Right cardiac atrium (tissue), 5 donors: ENCODE results near the gene LRP1B. TPM values are rescaled to one million over a fixed set of nuclear protein-coding genes. Genes with fewer than 3 reads are reported as not detected.

Source experiments
- ATAC-seq, 2 donors: fragments of 200-7000 bp; cut with Tn5 transposase; one replicate each; pipeline versions ENCODE4 v1.8.0 to v1.9.1; 2020; ENCODE audit warnings: moderate library complexity in 2 of 2, mild to moderate bottlenecking in 1 of 2
- DNase-seq, 3 donors: peaks; one replicate each; pipeline ENCODE4 v3.0.0-alpha.2; 2020
- H3K27ac ChIP-seq: one replicate; pipeline ENCODE4 v1.5.1; 2013; ENCODE audit warnings: mild to moderate bottlenecking, low read length, control low read depth, moderate library complexity
- H3K27me3 ChIP-seq: one replicate; pipeline ENCODE4 v1.6.1; 2013; ENCODE audit not compliant: control insufficient read depth, insufficient read depth
- H3K4me1 ChIP-seq: one replicate; pipeline ENCODE4 v1.6.1; 2013; ENCODE audit warnings: low read length; ENCODE audit not compliant: control insufficient read depth, insufficient read depth
- H3K4me3 ChIP-seq: one replicate; pipeline ENCODE4 v1.5.1; 2013; ENCODE audit warnings: low read length, control low read depth
- H3K9me3 ChIP-seq: one replicate; pipeline ENCODE4 v1.6.1; 2013; ENCODE audit warnings: low read length; ENCODE audit not compliant: control insufficient read depth
- WGBS: extraction: QIAGEN DNeasy Blood & Tissue Kit; methylation state at CpG from one replicate; pipeline ENCODE4 v1.1.7; 2013; 5-methylcytosine and 5-hydroxymethylcytosine counted together
- intact Hi-C, 4 donors: fragments of 100-400 bp; cut with DNase I; formaldehyde crosslinking; loops; one replicate each; pipeline versions ENCODE4 v1.11.0 to v1.14.0; 2022 to 2023
- polyA plus RNA-seq: library from polyadenylated mRNA; stranded (reverse); fragments of 200-250 nt; gene quantifications from one replicate; pipeline ENCODE4 v1.2.3, GENCODE V29; 2013
- total RNA-seq, 4 donors: library from RNA; stranded (reverse); fragmentation: NEBNext Ultra II Directional; extraction: Animal tissue kit (Norgen Biotek cat#: 25700); gene quantifications; one replicate each; pipeline ENCODE4 v1.2.1, GENCODE V29; 2021
- donor health status: healthy with polysubstance abuse.
- donor health status: DM: no; HTN: yes; CAD: no.
- donor health status: DM: no; HTN: no; CAD: no.
- donor health status: DM: no; HTN: yes; CAD: no; lungs with severe emphysema.
- donor health status: DM: yes; HTN: yes; CAD: no.

The LRP1B gene
- total and polyA plus RNA-seq, 5 donors, result 0.21 to 1.8 (median 0.34) TPM

DNA sequence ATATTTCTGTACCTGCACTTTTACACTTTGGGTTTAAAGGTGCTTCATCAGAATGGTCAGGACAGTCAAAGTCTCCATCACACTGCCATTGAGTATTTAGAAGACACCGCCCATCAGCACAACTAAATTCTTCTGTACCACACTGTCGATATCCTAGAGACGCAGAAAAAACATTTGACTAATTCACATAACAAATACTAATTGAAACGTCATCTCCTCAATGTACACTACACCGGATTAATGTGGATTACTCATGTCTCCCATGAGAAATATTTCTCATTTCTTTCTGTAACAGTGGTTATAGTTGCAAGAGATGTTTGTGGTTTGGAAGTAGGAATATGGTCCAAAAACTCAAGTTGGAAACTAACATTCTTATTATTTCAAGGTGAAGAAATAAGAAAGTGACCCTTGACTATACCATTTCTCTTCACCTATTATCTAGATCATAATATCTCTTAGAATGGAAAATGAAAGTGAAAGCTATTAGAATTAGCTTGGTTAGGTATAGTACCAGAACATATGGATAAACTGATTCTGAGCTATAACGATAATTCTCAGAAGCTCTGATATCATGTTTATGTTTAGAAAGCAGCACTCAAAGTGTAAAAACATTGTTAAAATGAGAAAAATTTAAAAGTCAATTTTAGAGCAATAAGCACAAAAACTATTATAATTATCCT lies 1627.7 kb downstream of the LRP1B start:
- ATAC-seq (no peak), DNase-seq (no peak)
- H3K9me3 ChIP-seq, result no peaks in the 10 kb centered on the region
- no peak overlapping the region for H3K4me3 ChIP-seq
- H3K4me1 ChIP-seq, result no peaks in the 10 kb centered on the region
- no peaks in the 10 kb centered on the region for H3K27me3 ChIP-seq
- WGBS, result 69% methylated on average over 6 of the region's 6 CpGs
- intact Hi-C loops, result no loop called here
- no peak overlapping the region for H3K27ac ChIP-seq

DNA sequence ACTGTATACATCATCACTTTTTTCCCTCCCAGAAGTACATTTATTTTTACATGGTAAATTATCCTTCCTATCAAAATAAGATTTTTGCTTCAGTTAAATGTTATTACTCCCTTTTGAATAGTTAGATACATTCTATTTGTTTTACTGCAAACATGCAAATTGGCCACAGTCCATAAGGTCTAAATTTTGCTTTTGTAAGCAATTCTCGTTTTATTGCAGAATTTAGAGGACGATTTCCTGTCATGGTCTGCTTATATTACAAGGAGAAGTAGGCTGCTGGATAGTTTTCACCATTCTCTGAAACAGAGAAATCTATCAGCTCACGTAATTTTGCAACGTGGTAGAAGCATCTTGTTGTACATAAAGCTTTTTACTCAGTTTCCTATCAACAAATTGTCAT lies 1632.5 kb downstream of the LRP1B start:
- WGBS, result 41% methylated on average over 4 of the region's 4 CpGs
- no peak for ATAC-seq

DNA sequence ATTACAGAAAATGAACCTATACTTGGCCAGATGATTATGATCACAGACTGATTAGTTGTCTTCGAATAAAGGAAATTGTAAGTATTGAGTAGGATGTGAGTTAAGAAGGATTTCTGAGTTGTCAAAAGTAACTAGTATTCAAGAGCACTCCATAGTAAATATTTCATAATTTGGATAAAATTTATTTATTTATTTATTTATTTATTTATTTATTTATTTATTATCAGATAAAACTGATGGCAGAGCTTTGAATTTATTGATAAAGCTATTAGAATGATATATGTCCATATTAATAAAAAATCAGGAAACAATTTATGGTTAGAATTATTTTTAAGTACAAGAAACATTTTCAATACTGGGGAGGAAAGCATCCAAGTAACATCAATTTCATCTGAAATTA lies 1634.1 kb downstream of the LRP1B start:
- no peaks in the 10 kb centered on the region for H3K4me1 ChIP-seq
- intact Hi-C loops, result no loop called here
- H3K9me3 ChIP-seq, result no peaks in the 10 kb centered on the region
- no peak overlapping the region for H3K27ac ChIP-seq
- DNase-seq (no peak), ATAC-seq (no peak)
- WGBS, result 94% methylated on average over 1 of the region's 1 CpG
- H3K27me3 ChIP-seq, result no peaks in the 10 kb centered on the region
- H3K4me3 ChIP-seq, result no peak overlapping the region

More for the DNA sequence above, 1632.5 kb downstream of the LRP1B start:
- H3K27ac ChIP-seq, result no peak overlapping the region
- no peaks in the 10 kb centered on the region for H3K27me3 ChIP-seq
- no peak overlapping the region for H3K4me3 ChIP-seq
- intact Hi-C loops, result no loop called here
- DNase-seq, result no peak
- H3K4me1 ChIP-seq, result no peaks in the 10 kb centered on the region
- H3K9me3 ChIP-seq, result no peaks in the 10 kb centered on the region

DNA sequence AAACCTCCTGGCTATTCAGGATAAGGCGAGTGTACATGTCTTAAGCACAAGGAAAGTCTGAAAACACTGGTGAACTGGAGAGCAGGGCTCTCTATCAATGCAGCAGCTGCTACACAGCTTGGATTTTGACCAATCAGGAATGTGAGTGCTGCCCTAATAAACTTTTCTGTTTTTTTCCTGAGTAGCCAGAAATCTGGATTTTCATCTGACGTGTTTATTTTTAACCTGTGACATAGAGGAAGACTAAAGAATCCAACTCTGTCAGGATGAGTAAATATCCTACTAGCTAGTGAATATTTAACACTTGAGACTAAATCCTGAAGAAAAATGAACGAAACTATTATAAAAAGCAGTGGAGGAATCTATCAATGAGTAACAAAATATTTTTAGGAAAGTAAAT lies 1638.9 kb downstream of the LRP1B start:
- DNase-seq, result no peak
- intact Hi-C loops, result no loop called here
- WGBS, result 57% methylated on average over 3 of the region's 3 CpGs

DNA sequence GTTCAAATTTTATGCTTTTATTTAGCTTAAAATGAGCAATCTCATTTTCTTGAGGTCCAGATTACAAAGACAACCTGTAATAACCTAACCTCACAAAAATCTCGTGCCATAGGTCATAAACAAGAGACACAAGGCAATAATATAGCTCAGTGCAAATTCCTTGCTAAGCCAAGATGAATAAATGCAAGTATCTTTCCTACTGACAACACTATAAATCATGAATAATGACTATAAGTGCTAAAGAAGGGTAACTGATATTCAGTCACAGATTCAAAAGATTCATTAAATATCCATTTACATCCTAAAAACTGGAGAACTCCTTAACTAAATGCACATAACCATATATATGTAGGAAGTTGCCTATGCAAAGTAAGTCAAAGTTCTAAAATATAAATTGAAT lies 1641.6 kb downstream of the LRP1B start:
- Histone ChIP-seq H3K4me3 (no peak overlapping the region), H3K27me3 (no peaks in the 10 kb centered on the region), H3K27ac (no peak overlapping the region), H3K4me1 (no peaks in the 10 kb centered on the region), H3K9me3 (no peaks in the 10 kb centered on the region)
- no peak for DNase-seq
- ATAC-seq, result no peak
- WGBS, result 62% methylated on average over 1 of the region's 1 CpG
- intact Hi-C loops, result no loop called here

More for the DNA sequence above, 1638.9 kb downstream of the LRP1B start:
- Histone ChIP-seq H3K9me3 (no peaks in the 10 kb centered on the region), H3K27ac (no peak overlapping the region), H3K4me3 (no peak overlapping the region), H3K4me1 (no peaks in the 10 kb centered on the region), H3K27me3 (no peaks in the 10 kb centered on the region)
- no peak for ATAC-seq

DNA sequence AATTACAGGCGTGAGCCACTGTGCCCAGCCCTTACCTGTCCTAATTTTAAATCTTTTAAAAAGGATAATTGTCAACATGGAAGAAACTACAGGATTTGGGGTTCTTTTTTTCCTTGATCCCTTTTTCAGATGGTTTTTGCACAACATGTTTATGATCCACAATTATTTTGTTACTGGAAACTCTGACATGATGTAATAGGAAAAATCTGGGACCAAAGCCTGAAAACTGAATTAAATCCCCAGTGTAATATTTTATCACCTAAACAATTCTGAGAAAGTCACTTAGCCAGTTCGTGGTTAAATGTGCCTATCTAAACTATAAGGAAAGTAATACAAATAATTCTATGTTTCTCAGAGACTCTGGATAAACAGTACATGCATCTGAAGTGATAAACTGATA lies 1649.7 kb downstream of the LRP1B start:
- Histone ChIP-seq H3K4me3 (no peak overlapping the region), H3K4me1 (no peaks in the 10 kb centered on the region), H3K9me3 (no peaks in the 10 kb centered on the region), H3K27me3 (no peaks in the 10 kb centered on the region), H3K27ac (no peak overlapping the region)
- ATAC-seq (no peak), DNase-seq (no peak)
- intact Hi-C loops, result no loop called here
- 46% methylated on average over 2 of the region's 2 CpGs for WGBS

DNA sequence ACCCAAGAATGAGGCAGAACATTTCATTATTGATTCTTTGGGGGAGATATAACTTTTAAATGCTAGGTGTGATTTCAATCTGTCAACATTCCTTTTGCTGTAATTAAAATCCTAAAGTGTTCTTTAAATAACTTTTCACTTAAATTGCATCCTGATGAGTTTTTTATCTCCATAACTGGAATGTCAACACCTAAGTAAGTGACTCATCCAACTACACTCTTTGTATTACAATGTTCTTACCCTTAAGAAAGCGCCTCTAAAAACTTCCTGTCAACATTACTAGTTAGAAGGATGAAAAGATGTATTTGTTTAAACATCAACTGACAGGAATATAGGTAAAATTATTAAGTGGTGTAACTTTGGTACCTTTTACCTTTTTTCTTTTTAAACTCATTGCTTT lies 1657.0 kb downstream of the LRP1B start:
- WGBS, result 71% methylated on average over 1 of the region's 1 CpG
- Histone ChIP-seq H3K27ac (no peak overlapping the region), H3K9me3 (no peaks in the 10 kb centered on the region), H3K27me3 (no peaks in the 10 kb centered on the region), H3K4me3 (no peak overlapping the region), H3K4me1 (no peaks in the 10 kb centered on the region)
- DNase-seq (no peak), ATAC-seq (no peak)
- intact Hi-C loops, result no loop called here

DNA sequence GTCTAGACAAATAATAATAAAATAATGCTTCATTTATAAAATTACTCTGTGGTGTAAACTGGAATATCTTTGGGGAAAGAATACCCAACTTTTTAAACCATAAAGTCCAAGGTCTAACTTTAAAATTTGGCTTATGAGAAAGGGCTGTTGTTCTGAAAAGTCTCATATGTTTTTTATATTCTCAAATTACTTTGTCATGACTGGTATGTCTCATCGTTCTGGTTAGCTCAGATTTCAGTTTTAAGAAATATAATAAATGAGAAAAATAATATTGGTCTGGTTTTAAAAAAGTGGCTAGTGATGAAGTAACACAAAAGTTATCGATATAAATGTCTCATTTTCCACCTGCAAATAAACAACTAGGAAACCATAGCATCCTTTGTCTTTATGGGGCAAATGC lies 1658.1 kb downstream of the LRP1B start:
- DNase-seq, result no peak
- WGBS, result 65% methylated on average over 2 of the region's 2 CpGs
- no peaks in the 10 kb centered on the region for H3K4me1 ChIP-seq
- H3K9me3 ChIP-seq, result no peaks in the 10 kb centered on the region
- no peak overlapping the region for H3K4me3 ChIP-seq
- ATAC-seq, result no peak
- no peaks in the 10 kb centered on the region for H3K27me3 ChIP-seq
- intact Hi-C loops, result no loop called here
- H3K27ac ChIP-seq, result no peak overlapping the region

DNA sequence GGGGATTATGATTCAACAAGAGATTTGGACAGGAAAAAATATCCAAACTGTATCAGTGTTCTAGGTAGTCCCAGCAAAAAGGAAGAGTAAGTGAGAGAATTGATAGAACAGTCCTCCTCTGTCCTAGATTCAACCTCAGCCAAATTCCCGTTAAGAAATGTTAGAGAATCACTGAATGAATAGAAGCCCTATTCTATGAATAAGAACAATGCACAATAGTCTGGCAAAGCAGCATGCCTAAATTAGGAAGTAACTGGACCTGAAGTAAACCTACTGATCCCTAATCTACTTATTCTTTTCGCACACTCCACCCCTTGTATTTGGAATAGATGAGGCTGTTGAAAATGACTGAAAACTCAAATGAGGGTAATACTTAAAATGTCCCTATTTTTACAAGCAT lies 1665.5 kb downstream of the LRP1B start:
- WGBS, result 69% methylated on average over 2 of the region's 2 CpGs
- ATAC-seq, result no peak
- H3K27me3 ChIP-seq, result no peaks in the 10 kb centered on the region
- no peak overlapping the region for H3K27ac ChIP-seq
- intact Hi-C loops, result no loop called here
- DNase-seq, result no peak
- no peaks in the 10 kb centered on the region for H3K9me3 ChIP-seq
- no peaks in the 10 kb centered on the region for H3K4me1 ChIP-seq
- H3K4me3 ChIP-seq, result no peak overlapping the region

DNA sequence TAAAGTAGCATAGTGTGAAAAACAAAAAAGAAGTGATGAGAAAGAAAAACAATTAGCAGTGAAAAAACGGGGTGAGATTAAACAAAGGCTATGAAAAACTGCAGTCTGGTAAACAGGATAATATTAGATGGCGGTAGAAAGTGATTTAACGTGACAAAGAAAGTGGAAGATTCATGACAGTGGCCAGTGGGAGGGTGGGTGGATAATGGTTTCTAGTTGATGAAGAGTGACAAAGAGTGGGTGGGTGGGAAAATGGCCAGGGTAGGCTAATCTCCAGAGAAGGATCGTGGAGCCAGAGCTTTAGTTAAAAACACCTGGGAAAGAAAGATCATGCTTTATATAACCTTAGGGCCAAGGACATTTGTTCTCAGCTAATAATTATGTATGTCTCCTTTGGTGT lies 1667.8 kb downstream of the LRP1B start:
- ATAC-seq (no peak), DNase-seq (no peak)
- WGBS, result 72% methylated on average over 4 of the region's 4 CpGs
- Histone ChIP-seq H3K27ac (no peak overlapping the region), H3K4me1 (no peaks in the 10 kb centered on the region), H3K27me3 (no peaks in the 10 kb centered on the region), H3K9me3 (no peaks in the 10 kb centered on the region), H3K4me3 (no peak overlapping the region)
- intact Hi-C loops, result no loop called here

DNA sequence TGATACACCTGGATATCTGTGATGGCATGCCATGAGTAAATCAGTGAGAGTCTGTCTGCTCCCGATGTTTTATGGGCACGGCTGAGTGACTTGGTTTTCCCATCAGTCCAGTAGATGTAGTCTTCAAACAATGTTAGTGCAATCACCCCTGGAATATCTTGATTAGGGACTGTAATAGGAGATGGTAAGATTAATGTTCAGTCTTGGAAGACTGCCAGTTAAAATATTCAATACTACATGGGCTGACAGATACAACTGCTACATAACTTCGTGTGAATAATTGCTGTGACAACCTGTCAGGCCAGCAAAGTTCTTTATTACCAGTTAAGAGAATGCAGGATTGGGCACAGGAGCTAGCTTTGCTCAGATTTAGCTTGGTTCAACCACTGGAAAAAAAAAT lies 1673.3 kb downstream of the LRP1B start:
- ATAC-seq, result no peak
- no peaks in the 10 kb centered on the region for H3K4me1 ChIP-seq
- no peaks in the 10 kb centered on the region for H3K9me3 ChIP-seq
- H3K27me3 ChIP-seq, result no peaks in the 10 kb centered on the region
- 69% methylated on average over 3 of the region's 3 CpGs for WGBS
- intact Hi-C loops, result no loop called here
- no peak for DNase-seq
- no peak overlapping the region for H3K27ac ChIP-seq
- H3K4me3 ChIP-seq, result no peak overlapping the region

DNA sequence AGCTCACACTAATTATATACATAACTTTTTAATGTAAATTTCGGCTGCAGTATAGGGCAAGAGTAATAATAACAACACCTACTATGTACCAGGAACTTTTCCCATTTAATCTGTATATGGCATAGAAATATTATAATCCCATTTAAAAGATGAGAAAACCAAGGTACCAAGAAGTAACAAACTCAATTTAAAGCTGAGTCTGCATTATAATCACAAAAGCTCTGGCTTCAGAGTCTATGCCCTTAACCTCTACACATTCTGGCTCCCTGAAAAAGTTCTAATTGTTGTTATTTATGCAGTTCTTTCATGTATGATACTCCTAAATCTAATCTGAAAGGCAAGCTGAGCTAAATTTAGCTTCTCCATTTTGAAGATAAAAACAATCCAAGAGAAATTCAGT lies 1675.5 kb downstream of the LRP1B start:
- Histone ChIP-seq H3K9me3 (no peaks in the 10 kb centered on the region), H3K27ac (no peak overlapping the region), H3K27me3 (no peaks in the 10 kb centered on the region), H3K4me1 (no peaks in the 10 kb centered on the region), H3K4me3 (no peak overlapping the region)
- WGBS, result 81% methylated on average over 1 of the region's 1 CpG
- DNase-seq (no peak), ATAC-seq (no peak)
- intact Hi-C loops, result no loop called here
